ENCODE data around the gene TTC21A. TPM values are rescaled to one million over a fixed set of nuclear protein-coding genes. Genes with fewer than 3 reads are reported as not detected.

TTC21A gene
- polyA plus RNA-seq, 1 donor (not counting 4 experiments of a cell fraction or from before 2014, with no cell fraction given), result 1.3 TPM

GRCh38 chr3:39153977-39154279 is 46.4 kb downstream of the TTC21A start:
- no peak overlapping the region for H3K4me2 ChIP-seq (ENCODE audit: control insufficient read depth, extremely low read depth, insufficient read depth, low read depth, low read length)
- no peak overlapping the region for H2AFZ ChIP-seq (ENCODE audit: control insufficient read depth, low read length)
- no peak for DNase-seq (ENCODE audit: low read depth, low spot score)
- H3K9me1 ChIP-seq (ENCODE audit: control insufficient read depth, extremely low read depth, insufficient read depth, low read length), result peaks cover 6% of the 10 kb centered on the region
- H3K27ac ChIP-seq (ENCODE audit: control insufficient read depth, insufficient read depth, low read length), result no peak overlapping the region
- peak overlapping the region in 2 of 3 experiments; percentile 11 to 35 for H3K4me3 ChIP-seq (ENCODE audit: control insufficient read depth in 2 of 3, extremely low read depth in 1 of 3, insufficient read depth in 2 of 3, low read depth in 1 of 3, low read length in 3 of 3)
- no peaks in the 10 kb centered on the region for H3K9me3 ChIP-seq (ENCODE audit: control insufficient read depth, low read depth, low read length)
- H3K27me3 ChIP-seq (ENCODE audit: control insufficient read depth, extremely low read depth, insufficient read depth, low read length), result no peaks in the 10 kb centered on the region
- H3K4me1 ChIP-seq (ENCODE audit: control insufficient read depth, extremely low read depth, insufficient read depth, low read length), result peaks cover 37% of the 10 kb centered on the region
- peaks cover 18% of the 10 kb centered on the region for H3K79me2 ChIP-seq (ENCODE audit: control insufficient read depth, insufficient read depth, low read length)
- peaks cover 2% of the 10 kb centered on the region for H4K20me1 ChIP-seq (ENCODE audit: control insufficient read depth, extremely low read depth, insufficient read depth, low read length)
- dilution Hi-C loops (cut with MboI; ENCODE audit: extremely low pct_ligation_motif_present, low sequenced_read_pairs), result no loop called here
- no peak for FAIRE-seq
- no peak overlapping the region for H3K9ac ChIP-seq (ENCODE audit: control insufficient read depth, extremely low read depth, insufficient read depth, low read length)
- no peaks in the 10 kb centered on the region for H3K36me3 ChIP-seq (ENCODE audit: control insufficient read depth in 2 of 2, extremely low read depth in 1 of 2, insufficient read depth in 2 of 2, low read length in 2 of 2)
- TF ChIP-seq EZH2 (IDR thresholded peaks at IDR 0.05; ENCODE audit: low read length) (no peak), CTCF (optimal IDR thresholded peaks at IDR 0.05 in 1 of 3, IDR thresholded peaks at IDR 0.05 in 1 of 3, conservative IDR thresholded peaks at IDR 0.05 in 1 of 3; ENCODE audit: extremely low read depth in 1 of 3, insufficient read depth in 2 of 3, low read length in 3 of 3) (no peak)

GRCh38 chr3:39154280-39155021 is 47.0 kb downstream of the TTC21A start:
- DNase-seq (ENCODE audit: low read depth, low spot score), result no peak
- no peaks in the 10 kb centered on the region for H3K9me3 ChIP-seq (ENCODE audit: control insufficient read depth, low read depth, low read length)
- no peak overlapping the region for H3K4me2 ChIP-seq (ENCODE audit: control insufficient read depth, extremely low read depth, insufficient read depth, low read depth, low read length)
- H3K27ac ChIP-seq (ENCODE audit: control insufficient read depth, insufficient read depth, low read length), result no peak overlapping the region
- no peak overlapping the region for H3K9ac ChIP-seq (ENCODE audit: control insufficient read depth, extremely low read depth, insufficient read depth, low read length)
- no peak for TF ChIP-seq EZH2 (IDR thresholded peaks at IDR 0.05; ENCODE audit: low read length)
- TF ChIP-seq CTCF (optimal IDR thresholded peaks at IDR 0.05 in 1 of 3, IDR thresholded peaks at IDR 0.05 in 1 of 3, conservative IDR thresholded peaks at IDR 0.05 in 1 of 3; ENCODE audit: extremely low read depth in 1 of 3, insufficient read depth in 2 of 3, low read length in 3 of 3), result no peak
- H3K4me1 ChIP-seq (ENCODE audit: control insufficient read depth, extremely low read depth, insufficient read depth, low read length), result peaks cover 33% of the 10 kb centered on the region
- H3K36me3 ChIP-seq (ENCODE audit: control insufficient read depth in 2 of 2, extremely low read depth in 1 of 2, insufficient read depth in 2 of 2, low read length in 2 of 2), result no peaks in the 10 kb centered on the region
- peaks cover 13% of the 10 kb centered on the region for H3K79me2 ChIP-seq (ENCODE audit: control insufficient read depth, insufficient read depth, low read length)
- H2AFZ ChIP-seq (ENCODE audit: control insufficient read depth, low read length), result no peak overlapping the region
- no peak for FAIRE-seq
- no peak overlapping the region for H3K4me3 ChIP-seq (ENCODE audit: control insufficient read depth in 2 of 3, extremely low read depth in 1 of 3, insufficient read depth in 2 of 3, low read depth in 1 of 3, low read length in 3 of 3)
- dilution Hi-C loops (cut with MboI; ENCODE audit: extremely low pct_ligation_motif_present, low sequenced_read_pairs), result no loop called here
- peaks cover 2% of the 10 kb centered on the region for H4K20me1 ChIP-seq (ENCODE audit: control insufficient read depth, extremely low read depth, insufficient read depth, low read length)
- H3K27me3 ChIP-seq (ENCODE audit: control insufficient read depth, extremely low read depth, insufficient read depth, low read length), result no peaks in the 10 kb centered on the region
- H3K9me1 ChIP-seq (ENCODE audit: control insufficient read depth, extremely low read depth, insufficient read depth, low read length), result peaks cover 6% of the 10 kb centered on the region
